GM10266 (cell line): ENCODE results near the gene BCR.

ENCODE experiments used
- DNase-seq: peaks from one replicate; pipeline ENCODE4 v3.0.0; 2012; ENCODE audit errors: extremely low spot score
- TF ChIP-seq, protein P1 (sequence below): IDR thresholded peaks from 2 replicates; pipeline ENCODE4 v1.5.1; 2012; ENCODE audit warnings: mild to moderate bottlenecking, low read depth; ENCODE audit not compliant: control insufficient read depth, insufficient read depth; ENCODE audit errors: missing control alignments

Gene BCR

DNA sequence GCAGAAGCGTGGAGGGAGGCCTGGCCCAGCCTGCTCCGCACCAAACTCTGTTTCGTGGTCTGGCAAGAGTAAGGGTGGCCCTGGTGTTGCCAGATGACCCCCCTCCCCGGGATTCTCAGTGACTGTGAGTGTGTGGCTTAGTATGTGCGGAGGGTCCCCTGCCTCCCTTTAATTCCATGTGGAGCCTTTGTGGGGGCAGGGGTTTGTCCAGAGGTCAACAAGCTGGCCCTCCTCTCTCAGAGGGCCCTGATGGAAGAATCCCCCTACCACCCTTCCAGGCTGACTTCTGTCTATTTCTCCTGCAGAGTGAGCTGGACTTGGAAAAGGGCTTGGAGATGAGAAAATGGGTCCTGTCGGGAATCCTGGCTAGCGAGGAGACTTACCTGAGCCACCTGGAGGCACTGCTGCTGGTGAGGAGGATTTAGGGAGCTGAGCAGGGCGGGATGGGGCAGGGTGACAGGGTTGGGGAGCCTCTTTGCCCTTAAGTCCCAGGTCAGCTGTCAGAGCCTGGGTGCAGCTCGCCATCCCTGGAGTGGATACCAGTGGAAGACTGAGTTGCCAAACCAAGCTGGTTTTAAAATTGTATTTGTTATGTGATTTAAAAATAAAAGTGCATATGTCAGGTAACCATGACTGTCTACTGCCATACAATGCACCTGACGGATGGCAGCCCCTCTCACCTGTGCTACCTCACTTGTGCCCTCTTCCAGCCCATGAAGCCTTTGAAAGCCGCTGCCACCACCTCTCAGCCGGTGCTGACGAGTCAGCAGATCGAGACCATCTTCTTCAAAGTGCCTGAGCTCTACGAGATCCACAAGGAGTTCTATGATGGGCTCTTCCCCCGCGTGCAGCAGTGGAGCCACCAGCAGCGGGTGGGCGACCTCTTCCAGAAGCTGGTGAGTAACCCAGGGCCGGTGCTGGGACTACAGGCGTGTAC is 80.6 kb downstream of the BCR start:
- TF ChIP-seq, protein P1, sequence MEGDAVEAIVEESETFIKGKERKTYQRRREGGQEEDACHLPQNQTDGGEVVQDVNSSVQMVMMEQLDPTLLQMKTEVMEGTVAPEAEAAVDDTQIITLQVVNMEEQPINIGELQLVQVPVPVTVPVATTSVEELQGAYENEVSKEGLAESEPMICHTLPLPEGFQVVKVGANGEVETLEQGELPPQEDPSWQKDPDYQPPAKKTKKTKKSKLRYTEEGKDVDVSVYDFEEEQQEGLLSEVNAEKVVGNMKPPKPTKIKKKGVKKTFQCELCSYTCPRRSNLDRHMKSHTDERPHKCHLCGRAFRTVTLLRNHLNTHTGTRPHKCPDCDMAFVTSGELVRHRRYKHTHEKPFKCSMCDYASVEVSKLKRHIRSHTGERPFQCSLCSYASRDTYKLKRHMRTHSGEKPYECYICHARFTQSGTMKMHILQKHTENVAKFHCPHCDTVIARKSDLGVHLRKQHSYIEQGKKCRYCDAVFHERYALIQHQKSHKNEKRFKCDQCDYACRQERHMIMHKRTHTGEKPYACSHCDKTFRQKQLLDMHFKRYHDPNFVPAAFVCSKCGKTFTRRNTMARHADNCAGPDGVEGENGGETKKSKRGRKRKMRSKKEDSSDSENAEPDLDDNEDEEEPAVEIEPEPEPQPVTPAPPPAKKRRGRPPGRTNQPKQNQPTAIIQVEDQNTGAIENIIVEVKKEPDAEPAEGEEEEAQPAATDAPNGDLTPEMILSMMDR, result no peak
- no peak for DNase-seq

- TF ChIP-seq, protein P1, result no peak
- DNase-seq, result no peak
These were observed 81.7 kb downstream of the BCR start for GRCh38 chr22:23261900-23262450.

DNA sequence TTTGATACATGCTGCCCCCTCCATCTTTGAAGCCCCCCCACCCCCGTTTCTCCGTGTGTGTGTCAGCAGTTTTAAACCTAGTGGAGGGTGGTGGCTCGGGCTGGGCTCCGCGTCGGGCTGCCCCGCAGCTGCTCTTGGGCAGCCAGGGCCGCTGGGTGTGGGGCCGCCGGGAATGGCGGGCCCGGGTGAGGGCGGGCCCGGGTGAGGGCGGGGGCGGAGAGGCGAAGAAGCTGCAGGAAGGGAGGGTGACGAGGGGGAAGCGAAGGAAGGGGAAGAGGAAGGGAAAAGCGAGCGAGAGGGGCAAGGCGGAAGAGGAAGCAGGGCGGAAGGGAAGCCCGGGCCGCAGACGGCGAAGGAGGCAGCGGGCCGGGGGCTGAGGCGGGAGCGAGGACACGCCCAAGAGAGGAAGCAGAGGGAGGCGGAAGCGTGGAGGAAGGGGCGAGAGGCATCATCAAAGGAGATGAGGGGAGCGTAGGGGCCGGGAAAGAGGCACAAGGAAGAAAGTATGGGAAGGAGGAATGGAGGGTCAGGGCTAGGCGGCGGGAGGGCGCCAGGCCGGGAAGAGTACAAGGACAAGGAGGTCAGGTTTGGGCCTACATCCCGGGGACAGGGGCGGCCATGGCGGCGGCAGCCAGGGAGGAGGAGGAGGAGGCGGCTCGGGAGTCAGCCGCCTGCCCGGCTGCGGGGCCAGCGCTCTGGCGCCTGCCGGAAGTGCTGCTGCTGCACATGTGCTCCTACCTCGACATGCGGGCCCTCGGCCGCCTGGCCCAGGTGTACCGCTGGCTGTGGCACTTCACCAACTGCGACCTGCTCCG is 82.4 kb downstream of the BCR start:
- no peak for DNase-seq
- TF ChIP-seq, protein P1, result no peak

- TF ChIP-seq, protein P1, result no peak
- no peak for DNase-seq
These were observed 83.6 kb downstream of the BCR start for GRCh38 chr22:23263651-23264555.

- TF ChIP-seq, protein P1, result no peak
- DNase-seq, result no peak
These were observed 84.5 kb downstream of the BCR start for GRCh38 chr22:23264610-23265367.

DNA sequence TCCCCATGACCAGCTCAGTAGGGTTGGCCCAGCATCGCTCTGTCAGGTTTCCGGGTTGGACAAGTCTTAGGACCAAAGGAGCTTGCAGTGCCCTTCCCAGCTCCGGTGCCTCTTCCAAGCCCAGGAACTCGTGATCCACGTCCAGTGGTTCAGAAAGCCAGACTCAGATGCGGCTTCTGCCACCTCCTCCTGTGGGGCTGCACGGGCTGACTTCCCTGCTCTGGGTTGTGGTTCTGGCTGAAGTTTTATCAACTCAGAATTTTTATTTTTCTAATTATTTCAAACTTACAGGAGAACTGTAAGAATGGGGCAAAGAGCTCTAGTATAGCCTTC is 85.0 kb downstream of the BCR start:
- TF ChIP-seq, protein P1, result no peak
- DNase-seq, result no peak
